A549 treated with CORT108297 at 1 μM for 4 hours (cell line): Measurements from ENCODE around the gene CCDC107. TPM values are rescaled to one million over a fixed set of nuclear protein-coding genes. Genes with fewer than 3 reads are reported as not detected.

Experiments used
- total RNA-seq: library from RNA; stranded (reverse); fragments of 200-300 nt; extraction: Qiagen RNA extraction; gene quantifications from 5 replicates; pipeline ENCODE4 v1.2.3, GENCODE V29; 2022

CCDC107 gene, protein sequence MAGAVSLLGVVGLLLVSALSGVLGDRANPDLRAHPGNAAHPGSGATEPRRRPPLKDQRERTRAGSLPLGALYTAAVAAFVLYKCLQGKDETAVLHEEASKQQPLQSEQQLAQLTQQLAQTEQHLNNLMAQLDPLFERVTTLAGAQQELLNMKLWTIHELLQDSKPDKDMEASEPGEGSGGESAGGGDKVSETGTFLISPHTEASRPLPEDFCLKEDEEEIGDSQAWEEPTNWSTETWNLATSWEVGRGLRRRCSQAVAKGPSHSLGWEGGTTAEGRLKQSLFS
- 21.2 to 27.0 TPM (median 25.3 TPM) in 5 replicates for total RNA-seq

DNA sequence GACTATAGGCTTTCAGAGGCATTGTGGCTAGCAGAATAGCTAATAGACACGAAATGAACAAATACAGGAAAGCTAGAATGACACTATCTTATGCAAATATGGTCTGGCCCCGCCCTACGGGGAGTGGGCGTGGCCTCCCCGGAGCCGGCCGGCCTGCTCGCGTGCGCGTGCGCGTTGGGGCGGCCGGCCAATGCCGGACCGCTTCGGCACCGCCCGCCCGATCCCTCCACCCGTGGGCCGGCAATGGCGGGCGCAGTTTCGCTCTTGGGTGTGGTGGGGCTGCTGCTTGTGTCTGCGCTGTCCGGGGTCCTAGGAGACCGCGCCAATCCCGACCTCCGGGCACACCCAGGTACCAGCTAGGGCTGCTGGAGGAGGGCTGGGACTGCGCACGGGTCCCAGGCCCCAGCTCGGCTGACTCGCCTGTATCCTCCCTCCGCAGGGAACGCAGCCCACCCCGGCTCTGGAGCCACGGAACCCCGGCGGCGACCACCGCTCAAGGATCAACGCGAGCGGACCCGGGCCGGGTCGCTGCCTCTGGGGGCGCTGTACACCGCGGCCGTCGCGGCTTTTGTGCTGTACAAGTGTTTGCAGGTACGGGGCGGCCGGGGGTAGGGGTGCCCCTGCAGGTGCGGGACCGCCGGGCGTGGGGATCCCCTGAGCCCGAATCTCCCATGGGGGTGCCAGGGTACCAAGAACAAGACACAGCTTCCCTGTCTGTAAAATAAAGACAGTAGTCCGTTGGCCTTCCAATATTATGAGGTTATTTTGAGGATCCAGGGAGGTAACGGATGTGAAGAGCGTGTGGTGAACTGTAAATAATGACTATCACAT is at the start of gene CCDC107:
CCDC107 (plus strand) TSS at position 156 of the 831 bp plus-strand sequence; CDS start at position 244, 88 bp downstream.

DNA sequence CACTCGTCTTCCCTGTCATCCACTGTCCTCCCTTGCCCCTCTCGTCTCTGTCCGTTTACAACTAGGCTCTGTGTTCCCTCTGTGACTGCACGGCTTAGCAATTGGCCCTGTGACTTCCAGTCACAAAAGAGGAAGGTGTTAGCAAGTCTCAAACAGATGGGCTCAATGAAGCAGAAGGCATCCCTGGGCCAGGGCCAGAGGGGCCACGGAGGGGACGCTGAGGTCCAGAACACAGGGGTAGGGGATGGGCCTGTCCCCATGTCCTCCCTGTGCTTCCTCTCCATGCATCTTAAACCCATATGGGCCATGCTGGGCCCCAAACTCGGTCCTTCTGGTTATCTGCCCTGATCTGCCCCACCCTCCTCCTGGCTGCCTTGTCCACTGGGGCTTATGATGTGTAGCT is 39.8 kb upstream of the CCDC107 start, which contains the start of gene CD72:
CD72 (minus strand) TSS at position 89 of the 403 bp plus-strand sequence. CDS start 110 bp downstream, outside the sequence.

GRCh38 chr9:35650341-35651158 is 7.5 kb upstream of the CCDC107 start, which contains the start of gene SIT1:
Gene SIT1 (minus strand): TSS chr9:35650931. CDS start chr9:35650853, 78 bp downstream.

GRCh38 chr9:35657546-35658136 is 451 bp upstream of the CCDC107 start, which contains the start of gene RMRP:
Gene RMRP (minus strand): TSS chr9:35658019.

GRCh38 chr9:35664531-35665470 is 6.7 kb downstream of the CCDC107 start, which contains the start of gene ARHGEF39:
Gene ARHGEF39 (minus strand): TSS chr9:35665195. CDS start chr9:35665169, 26 bp downstream.

GRCh38 chr9:35673132-35674024 is 15.3 kb downstream of the CCDC107 start, which contains the start of gene CA9:
Gene CA9 (plus strand): TSS chr9:35673928. CDS start chr9:35673960, 32 bp downstream.

DNA sequence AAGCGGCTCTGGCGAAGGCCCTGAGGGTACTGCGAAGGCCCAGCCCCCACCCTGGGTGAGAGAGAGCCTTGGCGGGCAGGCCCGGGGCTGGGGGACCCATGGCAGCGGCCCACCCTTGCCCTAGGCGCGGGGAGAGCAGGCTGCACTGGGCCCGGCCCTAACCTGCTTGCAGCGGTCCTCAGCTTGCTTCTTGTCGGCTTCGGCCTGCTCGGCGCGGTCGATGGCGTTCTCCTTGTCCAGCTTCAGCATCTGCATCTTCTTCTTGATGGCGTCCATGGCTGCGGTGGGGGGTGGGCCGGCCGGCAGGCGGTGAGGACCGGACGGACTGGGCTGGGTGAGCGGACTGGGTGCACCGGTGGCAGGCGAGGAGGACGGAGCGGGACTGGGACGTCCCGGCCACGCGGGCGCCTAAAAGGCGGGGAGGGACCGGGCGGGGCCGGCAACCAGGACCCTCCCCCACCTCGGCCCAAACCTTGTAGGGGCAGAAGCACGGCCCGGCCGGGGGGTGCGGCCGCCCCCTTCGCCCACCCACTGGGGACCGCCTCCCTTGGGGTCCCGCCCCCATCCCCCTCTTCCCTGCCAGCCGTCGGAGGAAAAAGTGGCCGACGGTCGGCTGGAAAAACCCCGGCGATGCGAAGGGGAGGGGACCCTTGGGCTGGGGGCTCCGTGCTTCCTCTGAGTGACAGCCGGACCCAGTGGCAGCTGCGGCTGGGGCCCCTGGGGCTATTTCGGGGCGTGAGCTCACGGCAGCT is 31.6 kb downstream of the CCDC107 start, which contains the start of gene TPM2:
TPM2 (minus strand) TSS at position 384 of the 752 bp plus-strand sequence; CDS start at position 276, 108 bp downstream.

Other genes with a start within 250 kb of the CCDC107 start
- 22.4 to 33.2 TPM (median 29.5 TPM) in 5 replicates for gene RUSC2, start 168.2 kb upstream of the CCDC107 start, total RNA-seq
- 23.2 to 30.9 TPM (median 29.9 TPM) in 5 replicates for gene TESK1, start 53.0 kb upstream of the CCDC107 start, total RNA-seq
- 0.06 to 0.18 TPM (median 0.12 TPM) in 4 of 5 replicates, not detected in the other for gene CD72, start 39.9 kb upstream of the CCDC107 start, total RNA-seq
- not detected in 5 replicates for gene SIT1, start 7.4 kb upstream of the CCDC107 start, total RNA-seq
- 4.2 to 11.7 TPM (median 7.0 TPM) in 3 of 5 replicates, not detected in the others for gene RMRP, start 273 bp upstream of the CCDC107 start, total RNA-seq
- 13.1 to 20.9 TPM (median 19.3 TPM) in 5 replicates for gene ARHGEF39, start 6.9 kb downstream of the CCDC107 start, total RNA-seq
- 4.2 to 7.9 TPM (median 7.3 TPM) in 5 replicates for gene CA9, start 15.6 kb downstream of the CCDC107 start, total RNA-seq
- gene TPM2, start 31.6 kb downstream of the CCDC107 start, total RNA-seq: 623 to 688 TPM (median 654 TPM) in 5 replicates
- 110 to 135 TPM (median 123 TPM) in 5 replicates for gene TLN1, start 73.9 kb downstream of the CCDC107 start, total RNA-seq
- 58.6 to 69.3 TPM (median 61.3 TPM) in 5 replicates for gene CREB3, start 74.4 kb downstream of the CCDC107 start, total RNA-seq
- 27.4 to 38.0 TPM (median 34.1 TPM) in 5 replicates for gene GBA2, start 90.9 kb downstream of the CCDC107 start, total RNA-seq
- gene RGP1, start 91.0 kb downstream of the CCDC107 start, total RNA-seq: 12.8 to 17.3 TPM (median 15.8 TPM) in 5 replicates
- 0.30 to 0.48 TPM (median 0.36 TPM) in 3 of 5 replicates, not detected in the others for gene MSMP, start 96.0 kb downstream of the CCDC107 start, total RNA-seq
- 4.6 to 7.4 TPM (median 6.1 TPM) in 5 replicates for gene NPR2, start 133.3 kb downstream of the CCDC107 start, total RNA-seq
- gene SPAG8, start 154.0 kb downstream of the CCDC107 start, total RNA-seq: 0.44 to 0.64 TPM (median 0.58 TPM) in 5 replicates
- gene HINT2, start 156.8 kb downstream of the CCDC107 start, total RNA-seq: 69.8 to 110 TPM (median 103 TPM) in 5 replicates
- gene FAM221B, start 170.4 kb downstream of the CCDC107 start, total RNA-seq: not detected in 5 replicates
- gene TMEM8B, start 170.9 kb downstream of the CCDC107 start, total RNA-seq: 2.5 to 3.7 TPM (median 3.4 TPM) in 5 replicates
- not detected in 5 replicates for gene OR13J1, start 212.1 kb downstream of the CCDC107 start, total RNA-seq
- 0.12 to 0.38 TPM (median 0.23 TPM) in 5 replicates for gene HRCT1, start 247.9 kb downstream of the CCDC107 start, total RNA-seq